ENCODE measurements around the gene FGF1. TPM values are rescaled to one million over a fixed set of nuclear protein-coding genes. Genes with fewer than 3 reads are reported as not detected.

The FGF1 gene
- total RNA-seq, 2 experiments from 2014 or later: not detected

DNA sequence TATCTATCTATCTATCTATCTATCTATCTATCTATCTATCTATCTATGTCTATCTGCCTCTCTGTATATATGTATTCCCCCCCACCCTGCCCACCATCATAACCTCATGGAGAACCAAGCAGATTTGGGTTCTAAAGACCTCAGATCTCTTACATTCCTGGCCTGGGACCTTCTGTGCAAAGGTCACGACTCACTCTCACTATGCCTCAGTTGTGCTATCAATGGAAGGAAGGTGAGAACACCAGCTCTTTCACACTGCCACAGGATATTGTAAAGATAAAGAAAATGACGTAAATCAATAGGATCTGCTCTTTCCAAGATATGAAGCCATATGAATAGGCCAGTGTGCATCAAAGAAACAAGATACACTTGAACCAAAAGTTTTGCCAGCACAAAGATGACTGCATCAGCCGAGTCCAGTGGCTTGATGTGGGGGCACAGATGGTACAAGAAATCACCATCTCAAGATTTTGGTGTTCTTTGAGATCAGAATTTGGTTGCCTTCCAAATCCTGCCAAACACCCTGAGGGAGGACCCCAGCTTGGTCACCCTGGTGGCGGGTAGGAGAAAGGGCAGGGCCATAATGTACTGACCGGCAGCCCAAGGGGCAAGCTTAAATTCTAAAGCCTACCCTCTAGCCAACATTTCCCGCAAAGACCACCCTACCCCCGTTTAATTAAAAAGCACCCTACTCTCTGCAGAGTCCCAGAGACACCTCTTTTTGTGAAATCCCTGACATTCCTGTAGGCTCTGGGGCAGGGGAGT lies 8.4 kb upstream of the FGF1 start:
- POLR2A ChIA-PET: no interaction called here
- no peak for ATAC-seq

DNA sequence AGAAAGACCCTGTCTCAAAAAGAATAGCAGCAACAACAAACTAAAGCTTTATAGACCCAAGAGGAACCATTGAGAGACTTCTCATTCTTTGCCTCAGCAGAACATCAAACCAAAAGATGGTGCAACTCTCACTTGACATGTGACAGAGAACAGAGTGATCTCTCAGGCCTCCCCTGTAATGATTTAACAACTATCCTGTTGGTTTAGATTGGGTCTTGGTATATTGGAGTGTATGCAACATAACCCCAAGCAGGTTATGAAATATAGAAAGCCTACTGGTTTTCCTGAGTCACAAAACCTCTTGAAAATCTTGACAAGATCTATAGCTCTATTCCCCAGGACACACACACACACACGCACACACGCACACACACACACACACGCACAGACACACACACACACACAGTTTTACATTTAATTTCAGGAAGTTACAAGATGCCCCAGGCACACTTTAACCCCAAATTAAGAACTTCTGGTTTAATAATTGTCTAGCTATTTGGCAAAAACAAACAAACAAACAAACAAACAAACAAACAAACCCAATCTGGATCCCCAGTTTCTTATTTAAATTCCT lies 6.5 kb upstream of the FGF1 start:
- no peak for ATAC-seq
- no peaks in the 10 kb centered on the region for H3K9me3 Mint-ChIP-seq (ENCODE audit: insufficient read depth)
- CTCF ChIA-PET: interaction anchor here (0.8 to 3.5 kb wide), 4 partner anchors 21 to 82 kb away, joined by 3 to 18 read pairs (median 8); no protein-coding TSS in a partner anchor

More for the DNA sequence above, 8.4 kb upstream of the FGF1 start:
- H3K27me3 Mint-ChIP-seq (ENCODE audit: low read depth): peaks cover 10% of the 10 kb centered on the region
- no peak overlapping the region for H3K27ac Mint-ChIP-seq
- no peak overlapping the region for H3K4me3 Mint-ChIP-seq
- H3K36me3 Mint-ChIP-seq (ENCODE audit: low read depth): no peaks in the 10 kb centered on the region
- CTCF ChIA-PET: interaction anchor here (3.5 kb wide), 1 partner anchor 39 kb away, joined by 18 read pairs; no protein-coding TSS in a partner anchor
- H3K9me3 Mint-ChIP-seq (ENCODE audit: insufficient read depth): no peaks in the 10 kb centered on the region
- DNase-seq: no peak
- no peaks in the 10 kb centered on the region for H3K4me1 Mint-ChIP-seq (ENCODE audit: low read depth)

DNA sequence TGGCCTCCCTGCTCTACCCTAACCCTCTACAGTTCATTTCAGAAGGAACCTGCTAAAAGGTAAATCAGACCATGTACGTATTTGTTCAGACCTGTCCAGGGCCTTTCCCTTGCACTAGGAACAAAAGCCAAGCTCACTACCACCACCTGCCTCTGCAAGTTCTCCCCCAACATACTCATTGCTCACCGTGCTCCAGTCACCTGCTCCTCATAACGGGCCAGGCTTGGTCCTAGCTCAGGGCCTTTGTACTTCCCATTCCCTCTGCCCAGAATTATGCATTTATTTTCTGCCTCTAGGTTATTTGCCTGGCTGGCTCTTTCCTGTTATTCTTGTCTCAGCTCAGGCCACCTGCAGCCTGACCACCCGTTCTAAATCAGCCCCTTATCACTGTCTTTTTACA lies 4.8 kb upstream of the FGF1 start:
- H3K9me3 Mint-ChIP-seq (ENCODE audit: insufficient read depth): no peaks in the 10 kb centered on the region
- H3K4me1 Mint-ChIP-seq (ENCODE audit: low read depth): no peaks in the 10 kb centered on the region
- DNase-seq (no peak), ATAC-seq (no peak)
- CTCF ChIA-PET: no interaction called here
- no peak overlapping the region for H3K4me3 Mint-ChIP-seq
- POLR2A ChIA-PET: no interaction called here
- peaks cover 9% of the 10 kb centered on the region for H3K27me3 Mint-ChIP-seq (ENCODE audit: low read depth)
- H3K27ac Mint-ChIP-seq: no peak overlapping the region
- no peaks in the 10 kb centered on the region for H3K36me3 Mint-ChIP-seq (ENCODE audit: low read depth)

More for the DNA sequence above, 6.5 kb upstream of the FGF1 start:
- no peaks in the 10 kb centered on the region for H3K4me1 Mint-ChIP-seq (ENCODE audit: low read depth)
- peaks cover 7% of the 10 kb centered on the region for H3K27me3 Mint-ChIP-seq (ENCODE audit: low read depth)
- DNase-seq: no peak
- H3K36me3 Mint-ChIP-seq (ENCODE audit: low read depth): no peaks in the 10 kb centered on the region
- H3K4me3 Mint-ChIP-seq: no peak overlapping the region
- POLR2A ChIA-PET: no interaction called here
- no peak overlapping the region for H3K27ac Mint-ChIP-seq

DNA sequence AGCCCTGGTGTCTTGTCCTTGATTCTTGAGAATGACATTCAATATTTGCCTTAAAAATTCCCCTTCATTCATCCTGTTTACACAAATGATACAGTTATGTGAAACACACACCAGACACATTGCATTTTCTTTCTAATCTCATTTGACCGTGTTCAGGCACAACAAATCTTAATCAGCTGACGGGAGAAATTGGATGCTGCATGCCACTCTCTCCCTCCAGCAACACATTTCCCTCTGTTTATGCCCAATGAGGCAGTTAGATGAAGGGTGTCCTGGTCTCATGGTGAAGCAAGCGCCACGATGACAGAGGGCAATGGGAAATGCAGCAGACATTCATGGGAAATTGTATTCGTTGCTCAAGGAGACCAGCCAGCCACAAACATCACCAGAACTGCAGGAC lies 3.2 kb upstream of the FGF1 start:
- H3K9me3 Mint-ChIP-seq (ENCODE audit: insufficient read depth): no peaks in the 10 kb centered on the region
- no peak overlapping the region for H3K4me3 Mint-ChIP-seq
- H3K27ac Mint-ChIP-seq: no peak overlapping the region
- ChIA-PET POLR2A (no interaction called here), CTCF (interaction anchor here (1.5 kb wide), 1 partner anchor 10 kb away, joined by 3 read pairs; no protein-coding TSS in a partner anchor)
- no peaks in the 10 kb centered on the region for H3K36me3 Mint-ChIP-seq (ENCODE audit: low read depth)
- ATAC-seq: no peak
- DNase-seq: no peak
- H3K27me3 Mint-ChIP-seq (ENCODE audit: low read depth): peaks cover 8% of the 10 kb centered on the region
- H3K4me1 Mint-ChIP-seq (ENCODE audit: low read depth): no peaks in the 10 kb centered on the region

DNA sequence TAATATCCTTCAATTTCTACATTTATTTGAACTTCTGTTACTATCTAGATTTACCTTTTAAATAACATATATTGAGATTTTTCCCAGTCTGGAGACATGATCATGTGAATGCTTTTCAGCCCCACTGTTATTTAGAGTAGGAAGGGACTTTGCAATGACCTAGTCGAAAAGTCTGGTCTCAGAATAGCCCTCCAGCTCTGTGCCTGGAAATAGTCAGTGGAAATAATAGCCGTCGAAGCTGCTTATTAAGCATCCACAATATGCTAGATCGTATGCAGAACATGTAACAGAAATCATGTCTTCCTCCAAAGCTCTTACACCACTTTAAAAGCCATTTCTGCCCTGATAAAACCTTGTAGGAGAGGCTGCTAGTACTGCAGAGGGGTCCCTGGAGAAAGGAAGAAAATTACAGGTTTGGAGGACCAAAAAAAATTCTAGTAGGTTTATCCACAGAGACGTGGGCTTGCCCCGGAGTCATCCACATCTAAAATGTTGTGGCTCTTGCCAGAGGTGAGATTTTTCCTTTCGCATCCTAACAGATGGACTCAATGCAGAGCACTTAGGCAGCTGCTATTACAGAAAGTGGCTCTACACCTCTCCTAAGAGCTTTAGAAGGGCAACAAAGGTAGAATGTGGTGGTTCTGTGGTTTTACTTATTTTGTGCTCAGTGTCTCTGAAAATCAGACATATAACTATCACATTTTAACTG lies 2.5 kb upstream of the FGF1 start:
- H3K27ac Mint-ChIP-seq: no peak overlapping the region
- H3K4me3 Mint-ChIP-seq: no peak overlapping the region
- H3K36me3 Mint-ChIP-seq (ENCODE audit: low read depth): no peaks in the 10 kb centered on the region
- no peaks in the 10 kb centered on the region for H3K9me3 Mint-ChIP-seq (ENCODE audit: insufficient read depth)
- ATAC-seq (no peak), DNase-seq (no peak)
- ChIA-PET CTCF (interaction anchor here (1.5 kb wide), 1 partner anchor 11 kb away, joined by 3 read pairs; no protein-coding TSS in a partner anchor), POLR2A (no interaction called here)
- peaks cover 8% of the 10 kb centered on the region for H3K27me3 Mint-ChIP-seq (ENCODE audit: low read depth)
- no peaks in the 10 kb centered on the region for H3K4me1 Mint-ChIP-seq (ENCODE audit: low read depth)

DNA sequence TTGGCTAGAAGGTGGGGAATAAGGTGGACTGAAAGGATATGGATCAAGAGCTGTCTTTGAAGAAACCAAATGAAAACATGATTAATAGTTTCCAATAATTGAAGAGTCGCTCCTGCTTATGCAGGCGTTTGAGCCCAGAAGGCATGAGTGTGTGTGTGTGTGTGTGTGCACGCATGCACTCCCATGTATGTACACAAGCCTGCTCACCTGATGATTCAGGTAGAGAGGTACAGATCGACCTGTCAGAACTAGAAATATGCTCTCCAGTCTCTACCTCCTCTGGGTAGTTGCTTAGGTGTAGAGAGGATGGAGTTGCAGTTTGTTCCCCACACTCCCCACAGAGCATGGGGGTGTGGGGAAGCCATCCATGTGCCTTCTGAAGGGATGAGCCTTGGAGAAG lies 1.1 kb upstream of the FGF1 start:
- POLR2A ChIA-PET: interaction anchor here (0.6 kb wide), 2 partner anchors 21 to 182 kb away, joined by 3 read pairs; no protein-coding TSS in a partner anchor
- no peaks in the 10 kb centered on the region for H3K9me3 Mint-ChIP-seq (ENCODE audit: insufficient read depth)

DNA sequence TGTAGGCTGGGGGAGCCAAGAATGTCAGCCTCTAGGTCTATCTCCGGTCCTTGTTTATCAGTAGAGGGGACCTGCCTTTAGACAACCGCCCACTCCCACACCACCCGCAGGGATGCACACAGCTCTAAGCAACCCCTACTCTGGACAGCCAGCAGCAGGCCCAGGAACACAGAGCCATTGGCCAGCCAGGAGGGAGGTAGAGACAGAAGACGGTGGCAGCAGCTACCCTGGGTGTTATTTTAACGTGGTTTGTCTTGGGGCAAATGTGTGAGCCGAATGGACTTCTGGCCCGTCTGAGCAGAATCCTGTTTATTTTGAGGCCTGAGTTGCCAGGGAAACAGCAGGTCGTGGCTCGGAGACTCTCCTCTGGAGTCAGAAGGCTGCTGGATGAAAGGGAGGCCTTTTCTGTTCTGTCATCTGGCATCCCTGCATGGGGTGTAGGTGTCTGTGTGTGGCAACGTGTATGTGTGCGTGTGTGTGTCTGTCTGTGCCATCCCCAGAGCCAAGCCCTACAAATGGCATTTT lies 382 bp upstream of the FGF1 start:
- H3K4me3 Mint-ChIP-seq: no peak overlapping the region
- CTCF ChIA-PET: interaction anchor here (1.2 to 2.1 kb wide), 4 partner anchors 12 to 202 kb away, joined by 4 to 9 read pairs (median 5); no protein-coding TSS in a partner anchor
- no peak overlapping the region for H3K27ac Mint-ChIP-seq

More for the DNA sequence above, 1.1 kb upstream of the FGF1 start:
- no peak overlapping the region for H3K27ac Mint-ChIP-seq
- no peak for DNase-seq
- no peak for ATAC-seq
- no peak overlapping the region for H3K4me3 Mint-ChIP-seq
- CTCF ChIA-PET: interaction anchor here (1.2 to 1.9 kb wide), 2 partner anchors 26 to 31 kb away, joined by 4 to 6 read pairs; no protein-coding TSS in a partner anchor
- H3K4me1 Mint-ChIP-seq (ENCODE audit: low read depth): no peaks in the 10 kb centered on the region
- peaks cover 8% of the 10 kb centered on the region for H3K27me3 Mint-ChIP-seq (ENCODE audit: low read depth)
- H3K36me3 Mint-ChIP-seq (ENCODE audit: low read depth): no peaks in the 10 kb centered on the region

DNA sequence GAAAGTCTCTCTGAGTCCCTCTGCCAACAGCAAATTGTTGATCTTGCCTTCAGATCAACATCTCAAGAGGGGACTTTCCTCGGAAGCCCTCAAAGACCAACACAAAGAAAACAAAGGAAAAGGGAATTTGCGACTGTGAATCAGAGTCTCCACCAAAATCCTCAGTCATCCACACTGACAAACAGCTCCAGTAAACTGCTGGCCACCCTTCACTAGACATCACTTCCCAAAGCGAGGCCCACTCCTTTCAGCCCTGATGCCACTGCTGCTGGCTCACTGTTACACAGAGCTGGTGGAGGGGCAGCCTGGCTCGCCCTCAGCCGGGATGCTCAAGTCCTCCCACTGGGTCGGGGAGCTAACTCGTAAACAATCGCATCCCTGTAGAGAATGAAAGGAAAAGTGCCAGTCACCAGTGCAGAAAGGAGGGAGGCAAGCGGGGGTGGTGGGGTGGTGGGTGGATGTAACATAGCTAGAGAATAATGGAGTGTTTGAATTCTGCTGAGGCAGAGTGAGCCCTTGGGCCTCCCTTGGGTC lies 1.3 kb downstream of the FGF1 start:
- Mint-ChIP-seq H3K4me3 (no peak overlapping the region), H3K9me3 (ENCODE audit: insufficient read depth) (no peaks in the 10 kb centered on the region), H3K4me1 (ENCODE audit: low read depth) (no peaks in the 10 kb centered on the region), H3K27me3 (ENCODE audit: low read depth) (peaks cover 8% of the 10 kb centered on the region), H3K27ac (no peak overlapping the region), H3K36me3 (ENCODE audit: low read depth) (no peaks in the 10 kb centered on the region)
- ATAC-seq (no peak), DNase-seq (no peak)
- POLR2A ChIA-PET: no interaction called here
- CTCF ChIA-PET: interaction anchor here (2.1 kb wide), 1 partner anchor 14 kb away, joined by 9 read pairs; no protein-coding TSS in a partner anchor

More for the DNA sequence above, 382 bp upstream of the FGF1 start:
- POLR2A ChIA-PET: no interaction called here
- Mint-ChIP-seq H3K36me3 (ENCODE audit: low read depth) (no peaks in the 10 kb centered on the region), H3K4me1 (ENCODE audit: low read depth) (no peaks in the 10 kb centered on the region), H3K27me3 (ENCODE audit: low read depth) (peaks cover 8% of the 10 kb centered on the region), H3K9me3 (ENCODE audit: insufficient read depth) (no peaks in the 10 kb centered on the region)
- ATAC-seq (no peak), DNase-seq (no peak)

DNA sequence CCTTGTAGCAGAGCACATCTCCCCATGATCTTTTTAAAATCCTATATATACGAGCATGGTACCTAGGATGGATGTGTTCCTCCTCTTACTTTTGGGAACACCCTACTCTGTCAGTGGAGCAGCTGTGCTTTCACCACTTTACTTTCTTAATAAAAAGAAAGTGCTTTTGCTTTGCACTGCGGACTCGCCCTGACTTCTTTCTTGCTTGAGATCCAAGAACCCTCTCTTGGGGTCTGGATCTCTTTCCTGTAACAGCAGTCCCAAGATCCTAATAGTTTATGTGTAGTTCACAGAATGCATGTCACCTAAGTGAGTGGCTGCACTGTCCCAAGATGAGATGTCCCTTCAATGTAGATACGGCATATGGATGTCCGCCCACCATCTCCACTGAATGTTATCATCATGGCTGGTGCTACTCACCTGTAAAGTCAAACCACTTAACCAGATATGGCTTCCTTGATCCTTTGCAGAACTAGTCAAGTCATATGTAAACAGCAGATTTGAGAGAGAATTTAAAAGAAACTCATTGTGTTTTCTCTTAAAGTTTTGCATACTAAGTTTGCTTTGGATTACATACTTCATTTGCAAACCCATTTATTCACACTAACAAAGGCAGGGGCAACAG lies 1.9 kb downstream of the FGF1 start:
- no peak overlapping the region for H3K4me3 Mint-ChIP-seq
- no peak overlapping the region for H3K27ac Mint-ChIP-seq
- DNase-seq: no peak
- ChIA-PET POLR2A (no interaction called here), CTCF (interaction anchor here (2.1 kb wide), 1 partner anchor 15 kb away, joined by 9 read pairs; no protein-coding TSS in a partner anchor)
- H3K9me3 Mint-ChIP-seq (ENCODE audit: insufficient read depth): no peaks in the 10 kb centered on the region
- H3K27me3 Mint-ChIP-seq (ENCODE audit: low read depth): peaks cover 6% of the 10 kb centered on the region
- H3K36me3 Mint-ChIP-seq (ENCODE audit: low read depth): no peaks in the 10 kb centered on the region
- no peaks in the 10 kb centered on the region for H3K4me1 Mint-ChIP-seq (ENCODE audit: low read depth)
- ATAC-seq: no peak

DNA sequence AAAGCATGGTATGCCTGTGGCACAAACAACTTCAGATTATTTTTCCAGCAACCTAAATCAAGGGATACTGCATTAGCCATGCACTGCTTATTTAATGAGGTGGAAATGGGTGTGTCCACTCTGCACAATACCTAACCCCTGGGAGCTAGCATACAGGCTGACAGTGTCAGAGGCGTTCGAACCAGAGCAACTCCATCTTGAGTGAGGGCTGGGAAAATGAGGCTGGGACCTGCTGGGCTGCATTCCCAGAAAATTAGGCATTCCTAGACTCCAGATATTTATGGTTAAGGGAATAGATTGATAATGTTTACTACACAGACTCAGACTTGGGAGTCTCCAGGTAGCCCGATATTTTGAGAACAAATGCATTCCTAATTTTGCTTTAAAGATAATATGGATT lies 2.8 kb downstream of the FGF1 start:
- no peak overlapping the region for H3K27ac Mint-ChIP-seq
- ATAC-seq (no peak), DNase-seq (no peak)
- no peak overlapping the region for H3K4me3 Mint-ChIP-seq
- peaks cover 5% of the 10 kb centered on the region for H3K27me3 Mint-ChIP-seq (ENCODE audit: low read depth)
- ChIA-PET CTCF (no interaction called here), POLR2A (no interaction called here)
- no peaks in the 10 kb centered on the region for H3K36me3 Mint-ChIP-seq (ENCODE audit: low read depth)
- no peaks in the 10 kb centered on the region for H3K4me1 Mint-ChIP-seq (ENCODE audit: low read depth)
- H3K9me3 Mint-ChIP-seq (ENCODE audit: insufficient read depth): no peaks in the 10 kb centered on the region

DNA sequence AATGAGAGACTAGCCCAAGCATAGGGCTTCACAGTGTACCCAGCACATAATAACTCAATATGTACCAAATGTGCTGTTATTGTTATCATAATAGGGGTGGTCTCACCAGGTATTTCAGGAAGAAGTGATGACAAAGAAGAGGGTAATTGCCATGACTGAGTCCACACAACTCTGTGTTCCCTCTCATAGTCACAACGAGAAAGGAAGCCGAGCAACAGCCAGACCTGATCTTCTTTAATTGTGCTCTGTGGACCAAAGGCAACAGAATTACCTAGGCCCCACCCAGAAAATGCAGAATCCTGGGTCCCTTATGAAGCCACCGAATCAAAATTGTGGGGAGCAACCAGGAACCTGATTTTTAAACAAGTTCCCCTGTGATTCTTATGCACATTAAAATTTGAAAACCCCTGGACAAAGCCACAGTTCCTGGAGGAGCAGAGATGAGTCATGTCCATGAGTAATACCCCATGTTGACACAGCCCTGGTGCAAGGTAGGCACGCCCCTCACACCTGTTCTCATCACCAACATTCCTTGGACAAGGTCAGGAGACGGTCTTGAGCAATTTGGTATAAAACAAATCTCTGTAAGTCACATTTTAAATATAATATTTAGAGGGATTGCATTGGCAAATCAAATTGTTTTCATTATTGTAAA lies 5.2 kb downstream of the FGF1 start:
- Mint-ChIP-seq H3K36me3 (ENCODE audit: low read depth) (no peaks in the 10 kb centered on the region), H3K9me3 (ENCODE audit: insufficient read depth) (no peaks in the 10 kb centered on the region), H3K4me1 (ENCODE audit: low read depth) (no peaks in the 10 kb centered on the region), H3K4me3 (no peak overlapping the region), H3K27ac (no peak overlapping the region), H3K27me3 (ENCODE audit: low read depth) (no peaks in the 10 kb centered on the region)
- ChIA-PET POLR2A (no interaction called here), CTCF (interaction anchor here (1.7 kb wide), 1 partner anchor 32 kb away, joined by 7 read pairs; no protein-coding TSS in a partner anchor)
- ATAC-seq (no peak), DNase-seq (no peak)
